GM23338 (cell line): Measurements from ENCODE around the gene ARL5A. TPM values are rescaled to one million over a fixed set of nuclear protein-coding genes. Genes with fewer than 3 reads are reported as not detected.
A peak's percentile ranks its signal among the peaks of the same experiment; 100 is the strongest.

Experiments
- ATAC-seq: fragments of 200-7000 bp; cut with Tn5 transposase; 3 replicates; pipeline ENCODE4 v1.9.1; 2020
- DNase-seq: peaks from one replicate; pipeline ENCODE4 v3.0.0-alpha.2; 2015; ENCODE audit warnings: low spot score
- H2AFZ ChIP-seq: fragments of 200-600 bp; sonication (generic); 2 replicates; pipeline ENCODE4 v1.8.0; 2016; ENCODE audit warnings: antibody characterized with exemption, mild to moderate bottlenecking, moderate library complexity
- H3F3A ChIP-seq: fragments of 200-600 bp; sonication (generic); replicated peaks from 2 replicates; pipeline ENCODE4 v1.8.0; 2017; ENCODE audit warnings: antibody characterized with exemption, mixed run types, low read depth
- H3K27ac ChIP-seq: fragments of 200-600 bp; sonication (generic); 2 replicates; pipeline ENCODE4 v1.6.1; 2016; ENCODE audit warnings: low read depth
- H3K27me3 ChIP-seq: fragments of 200-600 bp; sonication (generic); 2 replicates; pipeline ENCODE4 v1.8.0; 2016; ENCODE audit warnings: mild to moderate bottlenecking, mixed run types, moderate library complexity; ENCODE audit not compliant: insufficient read depth
- H3K36me3 ChIP-seq: fragments of 200-600 bp; sonication (generic); 2 replicates; pipeline ENCODE4 v1.8.0; 2016; ENCODE audit warnings: mild to moderate bottlenecking; ENCODE audit not compliant: insufficient read depth
- H3K4me1 ChIP-seq: fragments of 200-600 bp; sonication (generic); 2 replicates; pipeline ENCODE4 v1.8.0; 2016; ENCODE audit warnings: mild to moderate bottlenecking, moderate library complexity; ENCODE audit not compliant: insufficient read depth
- H3K4me2 ChIP-seq: fragments of 200-600 bp; sonication (generic); 2 replicates; pipeline ENCODE4 v1.7.1; 2017; ENCODE audit warnings: mixed run types
- H3K4me3 ChIP-seq: fragments of 200-600 bp; sonication (generic); 2 replicates; pipeline ENCODE4 v1.6.1; 2016; ENCODE audit warnings: mixed run types
- H3K79me2 ChIP-seq: fragments of 200-600 bp; sonication (generic); replicated peaks from 2 replicates; pipeline ENCODE4 v1.8.0; 2017; ENCODE audit warnings: mild to moderate bottlenecking; ENCODE audit not compliant: insufficient read depth
- H3K9me2 ChIP-seq: fragments of 200-600 bp; sonication (generic); 2 replicates; pipeline ENCODE4 v1.8.0; 2017; ENCODE audit not compliant: insufficient read depth
- H4K20me1 ChIP-seq: fragments of 200-600 bp; sonication (generic); replicated peaks from 2 replicates; pipeline ENCODE4 v1.8.0; 2017; ENCODE audit warnings: mild to moderate bottlenecking; ENCODE audit not compliant: insufficient read depth
- H3K27ac Mint-ChIP-seq: 2 replicates; pipeline ENCODE4 v1.8.0; 2020; ENCODE audit warnings: inconsistent platforms, mild to moderate bottlenecking, moderate library complexity, mixed read lengths
- H3K27me3 Mint-ChIP-seq: 3 replicates; pipeline ENCODE4 v1.8.0; 2022; ENCODE audit warnings: low read depth, mild to moderate bottlenecking, moderate library complexity, mixed read lengths, inconsistent platforms; ENCODE audit not compliant: insufficient read depth, poor library complexity
- H3K36me3 Mint-ChIP-seq: 3 replicates; pipeline ENCODE4 v1.8.0; 2021; ENCODE audit warnings: low read depth, mild to moderate bottlenecking, inconsistent platforms, moderate library complexity, mixed read lengths
- H3K4me1 Mint-ChIP-seq: 3 replicates; pipeline ENCODE4 v1.8.0; 2020; ENCODE audit warnings: mild to moderate bottlenecking, inconsistent platforms, mixed read lengths
- H3K4me3 Mint-ChIP-seq: 3 replicates; pipeline ENCODE4 v1.8.0; 2021; ENCODE audit warnings: moderate library complexity, mild to moderate bottlenecking, inconsistent platforms, mixed read lengths
- H3K9me3 Mint-ChIP-seq: 3 replicates; pipeline ENCODE4 v1.8.0; 2020; ENCODE audit warnings: moderate library complexity, mild to moderate bottlenecking, inconsistent platforms, mixed read lengths
- CREB1 ChIP-seq: fragments of 250-450 bp; sonication (Bioruptor Pico); IDR thresholded peaks from 2 replicates; pipeline ENCODE4 v1.5.0; 2020; ENCODE audit warnings: low read depth, mild to moderate bottlenecking, moderate library complexity
- ETS1 ChIP-seq: IDR thresholded peaks from 2 replicates; pipeline ENCODE4 v1.6.1; 2016; ENCODE audit warnings: antibody characterized with exemption
- EZH2 ChIP-seq: fragments of 200-600 bp; sonication (generic); IDR thresholded peaks from one replicate; pipeline ENCODE4 v1.8.0; 2017; ENCODE audit warnings: antibody characterized with exemption, mild to moderate bottlenecking, low read depth; ENCODE audit not compliant: unreplicated experiment
- EZH2phosphoT487 ChIP-seq: fragments of 200-600 bp; sonication (generic); IDR thresholded peaks from one replicate; pipeline ENCODE4 v1.8.1; 2018; ENCODE audit warnings: antibody characterized with exemption; ENCODE audit not compliant: unreplicated experiment
- JUNB ChIP-seq: IDR thresholded peaks from one replicate; pipeline ENCODE4 v1.6.1; 2016; ENCODE audit warnings: antibody characterized with exemption; ENCODE audit not compliant: unreplicated experiment
- NANOG ChIP-seq: IDR thresholded peaks from 2 replicates; pipeline ENCODE4 v1.6.1; 2016; ENCODE audit warnings: antibody characterized with exemption, borderline replicate concordance
- ZNF114 ChIP-seq: fragments of 250-450 bp; sonication (Bioruptor Pico); IDR thresholded peaks from 2 replicates; pipeline ENCODE4 v1.5.0; 2020; ENCODE audit warnings: mild to moderate bottlenecking, moderate library complexity
- ZNF462 ChIP-seq: fragments of 250-450 bp; sonication (Bioruptor Pico); IDR thresholded peaks from 2 replicates; pipeline ENCODE4 v1.5.0; 2020; ENCODE audit warnings: mild to moderate bottlenecking, moderate library complexity
- polyA plus RNA-seq: library from polyadenylated mRNA; unstranded; fragments of >200 nt; fragmentation: Nextera tagmentation; extraction: Ambion mirVana; gene quantifications from 2 replicates; pipeline ENCODE4 v1.2.1, GENCODE V29; 2016
- total RNA-seq: library from RNA; depleted of rRNA; stranded (reverse); fragments of >200 nt; shearing (Covaris generic); gene quantifications from 2 replicates; pipeline ENCODE4 v1.2.3, GENCODE V29; 2014

ARL5A gene
- total and polyA plus RNA-seq, 2 experiments from 2014 or later: 26.8 to 104 TPM

- no peak for TF ChIP-seq ZNF462 (CRISPR knock-in tag)
Measured at GRCh38 chr2:151758744-151759143, 69.5 kb downstream of the ARL5A start (continued).

- Histone ChIP-seq H4K20me1 (no peaks in the 10 kb centered on the region), H3K27ac (no peak overlapping the region), H3K4me2 (no peak overlapping the region), H2AFZ (peak overlapping the region; percentile 59; the same call in 1 of the 2 replicates), H3K79me2 (no peaks in the 10 kb centered on the region), H3K36me3 (no peaks in the 10 kb centered on the region), H3K27me3 (no peaks in the 10 kb centered on the region), H3K4me3 (no peak overlapping the region), H3K4me1 (peaks cover 6% of the 10 kb centered on the region; the same call in 1 of the 2 replicates), H3F3A (no peaks in the 10 kb centered on the region), H3K9me2 (peaks cover 14% of the 10 kb centered on the region)
- H3K36me3 Mint-ChIP-seq: no peaks in the 10 kb centered on the region
- H3K27ac Mint-ChIP-seq: no peak overlapping the region
- H3K27me3 Mint-ChIP-seq: peaks cover 5% of the 10 kb centered on the region
- peaks cover 11% of the 10 kb centered on the region; the same call in 1 of the 3 replicates for H3K4me1 Mint-ChIP-seq
- DNase-seq (no peak), ATAC-seq (no peak)
- H3K4me3 Mint-ChIP-seq: no peak overlapping the region
- no peaks in the 10 kb centered on the region for H3K9me3 Mint-ChIP-seq
- no peak for TF ChIP-seq ZNF114
- no peak for TF ChIP-seq EZH2
- TF ChIP-seq CREB1 (CRISPR knock-in tag): no peak
- TF ChIP-seq ZNF462 (CRISPR knock-in tag): no peak
- TF ChIP-seq ETS1: no peak
- no peak for TF ChIP-seq JUNB
- no peak for TF ChIP-seq EZH2phosphoT487
- TF ChIP-seq NANOG: no peak
Measured at GRCh38 chr2:151757861-151758260, 70.4 kb downstream of the ARL5A start.
